ENCODE results near the gene AMN1. TPM values are rescaled to one million over a fixed set of nuclear protein-coding genes. Genes with fewer than 3 reads are reported as not detected.
A peak's percentile ranks its signal among the peaks of the same experiment; 100 is the strongest.

Gene AMN1
- total RNA-seq, 2 experiments from 2014 or later = 3.5 to 4.1 TPM

GRCh38 chr12:31651893-31652521 is 76.8 kb downstream of the AMN1 start:
- TF ChIP-seq CTCF (IDR thresholded peaks at IDR 0.05) = no peak
- DNase-seq = no peak
- Mint-ChIP-seq H3K4me1 (ENCODE audit: low read depth) (peaks cover 12% of the 10 kb centered on the region), H3K36me3 (ENCODE audit: low read depth) (no peaks in the 10 kb centered on the region), H3K4me3 (peak overlapping the region; percentile 24), H3K9me3 (no peaks in the 10 kb centered on the region), H3K27ac (no peak overlapping the region), H3K27me3 (no peaks in the 10 kb centered on the region)
- intact Hi-C loops (cut with micrococcal nuclease) = loop anchor here (10.0 kb wide), 4 partner anchors 313 to 1103 kb away; partner anchors contain the start of gene YARS2
- ATAC-seq = no peak
- ChIA-PET POLR2A (interaction anchor here (0.5 to 1.0 kb wide), 2 partner anchors 14 to 837 kb away, joined by 3 read pairs; no protein-coding TSS in a partner anchor), CTCF (interaction anchor here (0.7 to 2.7 kb wide), 13 partner anchors 12 to 706 kb away, joined by 3 to 24 read pairs (median 3); partner anchors contain the start of gene BICD1)

GRCh38 chr12:31650918-31651317 is 77.9 kb downstream of the AMN1 start:
- Mint-ChIP-seq H3K27me3 (no peaks in the 10 kb centered on the region), H3K36me3 (ENCODE audit: low read depth) (no peaks in the 10 kb centered on the region), H3K4me1 (ENCODE audit: low read depth) (peaks cover 12% of the 10 kb centered on the region), H3K9me3 (no peaks in the 10 kb centered on the region), H3K4me3 (no peak overlapping the region), H3K27ac (no peak overlapping the region)
- intact Hi-C loops (cut with micrococcal nuclease) = loop anchor here (10.0 kb wide), 4 partner anchors 314 to 1104 kb away; partner anchors contain the start of gene YARS2
- DNase-seq (no peak), ATAC-seq (no peak)
- CTCF ChIA-PET = no interaction called here
- POLR2A ChIA-PET = no interaction called here
- no peak for TF ChIP-seq CTCF (IDR thresholded peaks at IDR 0.05)

- Mint-ChIP-seq H3K27me3 (no peaks in the 10 kb centered on the region), H3K36me3 (ENCODE audit: low read depth) (no peaks in the 10 kb centered on the region), H3K4me3 (no peak overlapping the region), H3K27ac (no peak overlapping the region), H3K9me3 (no peaks in the 10 kb centered on the region), H3K4me1 (ENCODE audit: low read depth) (no peaks in the 10 kb centered on the region)
- DNase-seq (no peak), ATAC-seq (no peak)
- no peak for TF ChIP-seq CTCF (IDR thresholded peaks at IDR 0.05)
- intact Hi-C loops (cut with micrococcal nuclease) = no loop called here
- CTCF ChIA-PET = interaction anchor here (0.9 to 1.4 kb wide), 2 partner anchors 244 to 666 kb away, joined by 3 read pairs; no protein-coding TSS in a partner anchor
- POLR2A ChIA-PET = no interaction called here
Measured at GRCh38 chr12:31647086-31647491, 81.7 kb downstream of the AMN1 start.

- POLR2A ChIA-PET = no interaction called here
- ATAC-seq = no peak
- H3K27ac Mint-ChIP-seq = no peak overlapping the region
- H3K4me3 Mint-ChIP-seq = no peak overlapping the region
- CTCF ChIA-PET = interaction anchor here (1.5 kb wide), 1 partner anchor 374 kb away, joined by 3 read pairs; no protein-coding TSS in a partner anchor
- no peaks in the 10 kb centered on the region for H3K9me3 Mint-ChIP-seq
- H3K4me1 Mint-ChIP-seq (ENCODE audit: low read depth) = no peaks in the 10 kb centered on the region
- no peak for DNase-seq
- no peak for TF ChIP-seq CTCF (IDR thresholded peaks at IDR 0.05)
- H3K36me3 Mint-ChIP-seq (ENCODE audit: low read depth) = no peaks in the 10 kb centered on the region
- intact Hi-C loops (cut with micrococcal nuclease) = no loop called here
- no peaks in the 10 kb centered on the region for H3K27me3 Mint-ChIP-seq
Measured at GRCh38 chr12:31645924-31646323, 82.9 kb downstream of the AMN1 start.

GRCh38 chr12:31644536-31644935 is 84.3 kb downstream of the AMN1 start:
- H3K9me3 Mint-ChIP-seq = no peaks in the 10 kb centered on the region
- no peak overlapping the region for H3K27ac Mint-ChIP-seq
- CTCF ChIA-PET = interaction anchor here (1.0 to 1.5 kb wide), 2 partner anchors 241 to 373 kb away, joined by 3 to 4 read pairs; no protein-coding TSS in a partner anchor
- ATAC-seq = no peak
- no peaks in the 10 kb centered on the region for H3K27me3 Mint-ChIP-seq
- intact Hi-C loops (cut with micrococcal nuclease) = no loop called here
- no peaks in the 10 kb centered on the region for H3K36me3 Mint-ChIP-seq (ENCODE audit: low read depth)
- DNase-seq = no peak
- POLR2A ChIA-PET = no interaction called here
- TF ChIP-seq CTCF (IDR thresholded peaks at IDR 0.05) = no peak
- H3K4me1 Mint-ChIP-seq (ENCODE audit: low read depth) = no peaks in the 10 kb centered on the region
- no peak overlapping the region for H3K4me3 Mint-ChIP-seq

All from activated CD8-positive, alpha-beta T cell treated with anti-CD3 and anti-CD28 coated beads for 36 hours (primary cell).